ENCODE measurements around the gene SAA4. TPM values are rescaled to one million over a fixed set of nuclear protein-coding genes. Genes with fewer than 3 reads are reported as not detected.
A peak's percentile ranks its signal among the peaks of the same experiment; 100 is the strongest.
"Not testable (repeated sequence)": the region's sequence is repeated elsewhere in the genome, so short reads cannot be mapped to it uniquely, and the experiment has no call there.

The SAA4 gene
- total RNA-seq, 1 donor = not detected

GRCh38 chr11:18259259-18259658 is 22.7 kb upstream of the SAA4 start:
- no peak overlapping the region for H3K4me3 ChIP-seq (ENCODE audit: low read depth, low read length)
- no peak for TF ChIP-seq CTCF (IDR thresholded peaks at IDR 0.05; ENCODE audit: insufficient read depth, low read depth, low read length)
- no peak for DNase-seq (ENCODE audit: low read depth)

GRCh38 chr11:18254781-18255361 is 18.3 kb upstream of the SAA4 start:
- no peak for TF ChIP-seq CTCF (IDR thresholded peaks at IDR 0.05; ENCODE audit: insufficient read depth, low read depth, low read length)
- DNase-seq (ENCODE audit: low read depth) = no peak
- no peak overlapping the region for H3K4me3 ChIP-seq (ENCODE audit: low read depth, low read length)

GRCh38 chr11:18253778-18254338 is 17.3 kb upstream of the SAA4 start:
- no peak for DNase-seq (ENCODE audit: low read depth)
- no peak for TF ChIP-seq CTCF (IDR thresholded peaks at IDR 0.05; ENCODE audit: insufficient read depth, low read depth, low read length)
- no peak overlapping the region for H3K4me3 ChIP-seq (ENCODE audit: low read depth, low read length)

- H3K4me3 ChIP-seq (ENCODE audit: low read depth, low read length) = no peak overlapping the region
- no peak for DNase-seq (ENCODE audit: low read depth)
- peak; percentile 19 for TF ChIP-seq CTCF (IDR thresholded peaks at IDR 0.05; ENCODE audit: insufficient read depth, low read depth, low read length)
These were observed 16.6 kb upstream of the SAA4 start for GRCh38 chr11:18253233-18253632.

- no peak for TF ChIP-seq CTCF (IDR thresholded peaks at IDR 0.05; ENCODE audit: insufficient read depth, low read depth, low read length)
- H3K4me3 ChIP-seq (ENCODE audit: low read depth, low read length) = no peak within 1 kb of the TSS
- DNase-seq (ENCODE audit: low read depth) = no peak
These were observed 12.0 kb upstream of the SAA4 start, which contains the start of gene SAA2 for GRCh38 chr11:18248561-18248960. Gene SAA2, minus strand, starts transcription at chr11:18248668. Its CDS starts 657 bp downstream, at chr11:18248011.

- not testable (repeated sequence) for DNase-seq (ENCODE audit: low read depth); H3K4me3 ChIP-seq (ENCODE audit: low read depth, low read length)
These were observed 10.6 kb upstream of the SAA4 start for GRCh38 chr11:18247191-18247581.

- not testable (repeated sequence) for DNase-seq (ENCODE audit: low read depth); H3K4me3 ChIP-seq (ENCODE audit: low read depth, low read length)
These were observed 10.0 kb upstream of the SAA4 start for GRCh38 chr11:18246379-18247190.

Measured in fibroblast of villous mesenchyme (primary cell).